GM10266 (cell line): ENCODE results near the gene MYD88.

ENCODE experiments used
- DNase-seq: peaks from one replicate; pipeline ENCODE4 v3.0.0; 2012; ENCODE audit errors: extremely low spot score
- CTCF ChIP-seq: IDR thresholded peaks from 2 replicates; pipeline ENCODE4 v1.5.1; 2012; ENCODE audit warnings: mild to moderate bottlenecking, low read depth; ENCODE audit not compliant: control insufficient read depth, insufficient read depth; ENCODE audit errors: missing control alignments

MYD88 gene

GRCh38 chr3:38114052-38114874 lies 24.2 kb upstream of the MYD88 start:
- DNase-seq = no peak
- no peak for TF ChIP-seq CTCF

GRCh38 chr3:38114875-38115644 lies 23.4 kb upstream of the MYD88 start:
- DNase-seq = no peak
- TF ChIP-seq CTCF = no peak

- DNase-seq = no peak
Measured at GRCh38 chr3:38115645-38116427, 22.6 kb upstream of the MYD88 start.

GRCh38 chr3:38116471-38117162 lies 21.8 kb upstream of the MYD88 start:
- no peak for TF ChIP-seq CTCF
- DNase-seq = no peak

More at GRCh38 chr3:38115645-38116427, 22.6 kb upstream of the MYD88 start:
- TF ChIP-seq CTCF = no peak

GRCh38 chr3:38117163-38117716 lies 21.2 kb upstream of the MYD88 start:
- no peak for TF ChIP-seq CTCF
- DNase-seq = no peak

- peak; percentile 74 for DNase-seq
- TF ChIP-seq CTCF = peak; percentile 77
Measured at GRCh38 chr3:38117748-38118420, 20.6 kb upstream of the MYD88 start.
